ES-I3 (cell line): ENCODE results near the gene ZFPM1.

Source experiments
- H3K36me3 ChIP-seq: 2 replicates; pipeline ENCODE4 v1.6.1; 2013; ENCODE audit warnings: mild to moderate bottlenecking, low read length, control low read depth, moderate library complexity; ENCODE audit not compliant: insufficient read depth
- H3K4me1 ChIP-seq: 2 replicates; pipeline ENCODE4 v1.6.1; 2013; ENCODE audit warnings: mild to moderate bottlenecking, control low read depth, low read length; ENCODE audit not compliant: insufficient read depth
- H3K9ac ChIP-seq: 2 replicates; pipeline ENCODE4 v1.6.1; 2013; ENCODE audit warnings: low read depth, mild to moderate bottlenecking, low read length, moderate library complexity
- H3K9me3 ChIP-seq: 2 replicates; pipeline ENCODE4 v1.6.1; 2013; ENCODE audit warnings: mild to moderate bottlenecking, low read length, moderate library complexity; ENCODE audit not compliant: control insufficient read depth, insufficient read depth

The ZFPM1 gene

GRCh38 chr16:88503771-88504488 is 50.9 kb downstream of the ZFPM1 start:
- H3K9ac ChIP-seq, result no peak overlapping the region
- no peaks in the 10 kb centered on the region for H3K36me3 ChIP-seq
- H3K4me1 ChIP-seq, result no peaks in the 10 kb centered on the region
- no peaks in the 10 kb centered on the region for H3K9me3 ChIP-seq

- H3K9ac ChIP-seq, result no peak overlapping the region
- H3K4me1 ChIP-seq, result no peaks in the 10 kb centered on the region
- H3K36me3 ChIP-seq, result no peaks in the 10 kb centered on the region
- H3K9me3 ChIP-seq, result no peaks in the 10 kb centered on the region
These were observed 51.7 kb downstream of the ZFPM1 start for GRCh38 chr16:88504489-88505404.

GRCh38 chr16:88505405-88506082 is 52.5 kb downstream of the ZFPM1 start:
- Histone ChIP-seq H3K9me3 (no peaks in the 10 kb centered on the region), H3K4me1 (no peaks in the 10 kb centered on the region), H3K36me3 (no peaks in the 10 kb centered on the region), H3K9ac (no peak overlapping the region)

GRCh38 chr16:88506723-88507122 is 53.6 kb downstream of the ZFPM1 start:
- H3K36me3 ChIP-seq, result no peaks in the 10 kb centered on the region
- H3K9me3 ChIP-seq, result no peaks in the 10 kb centered on the region
- H3K9ac ChIP-seq, result no peak overlapping the region
- H3K4me1 ChIP-seq, result no peaks in the 10 kb centered on the region

GRCh38 chr16:88507231-88507743 is 54.2 kb downstream of the ZFPM1 start:
- Histone ChIP-seq H3K36me3 (no peaks in the 10 kb centered on the region), H3K4me1 (no peaks in the 10 kb centered on the region), H3K9me3 (no peaks in the 10 kb centered on the region), H3K9ac (no peak overlapping the region)

DNA sequence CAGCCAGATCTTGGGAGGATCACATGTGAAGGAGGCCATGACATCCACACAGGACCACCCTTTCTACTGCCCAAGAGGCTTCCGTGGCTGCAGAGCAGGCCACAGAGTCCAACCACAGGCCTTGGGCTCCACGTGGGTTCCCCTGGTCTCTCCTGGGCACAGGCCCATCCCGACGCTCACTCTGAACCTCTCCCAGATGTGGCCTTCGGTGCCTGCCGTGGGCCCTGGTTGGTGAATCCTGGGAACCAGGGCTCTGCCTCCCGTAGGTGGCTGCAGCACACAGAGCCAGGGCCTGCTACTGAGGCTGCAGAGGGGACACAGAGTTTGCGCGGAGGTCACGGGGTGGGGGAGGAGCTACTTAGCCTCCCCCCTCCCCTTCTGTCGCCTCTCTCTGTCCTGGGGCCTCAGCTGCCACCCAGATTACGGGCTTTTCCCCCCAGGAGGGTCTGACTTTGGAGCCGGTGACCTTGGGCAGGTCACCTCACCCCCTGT is 55.3 kb downstream of the ZFPM1 start:
- H3K9ac ChIP-seq, result no peak overlapping the region
- H3K4me1 ChIP-seq, result no peaks in the 10 kb centered on the region
- no peaks in the 10 kb centered on the region for H3K36me3 ChIP-seq
- no peaks in the 10 kb centered on the region for H3K9me3 ChIP-seq

GRCh38 chr16:88508868-88509748 is 56.0 kb downstream of the ZFPM1 start:
- Histone ChIP-seq H3K36me3 (no peaks in the 10 kb centered on the region), H3K9me3 (no peaks in the 10 kb centered on the region), H3K4me1 (no peaks in the 10 kb centered on the region), H3K9ac (no peak overlapping the region)

GRCh38 chr16:88509749-88510069 is 56.6 kb downstream of the ZFPM1 start:
- Histone ChIP-seq H3K4me1 (no peaks in the 10 kb centered on the region), H3K36me3 (no peaks in the 10 kb centered on the region), H3K9ac (no peak overlapping the region), H3K9me3 (no peaks in the 10 kb centered on the region)

- Histone ChIP-seq H3K4me1 (no peaks in the 10 kb centered on the region), H3K36me3 (no peaks in the 10 kb centered on the region), H3K9ac (no peak overlapping the region), H3K9me3 (no peaks in the 10 kb centered on the region)
These were observed 57.3 kb downstream of the ZFPM1 start for GRCh38 chr16:88510091-88510994.

DNA sequence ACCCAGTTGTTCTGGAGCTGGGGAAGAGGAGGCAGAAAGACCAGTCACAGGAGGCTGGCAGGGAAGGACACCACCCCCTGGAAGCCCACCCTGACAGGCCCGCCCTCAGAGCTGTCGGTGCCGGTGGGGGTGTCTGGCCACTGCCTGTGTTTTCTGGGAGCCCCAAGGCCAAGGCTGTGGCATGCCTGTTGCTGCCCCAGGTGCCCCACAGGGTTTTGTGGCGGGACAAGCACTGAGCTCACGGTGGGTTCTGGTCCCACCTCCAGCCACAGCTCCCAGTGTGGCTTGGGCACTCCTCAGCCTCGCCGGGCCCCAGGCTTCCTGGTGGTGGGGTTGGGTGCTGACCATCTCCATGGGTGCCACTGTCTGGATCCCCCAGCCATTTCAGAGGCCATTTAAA is 58.0 kb downstream of the ZFPM1 start:
- Histone ChIP-seq H3K9ac (no peak overlapping the region), H3K36me3 (no peaks in the 10 kb centered on the region), H3K9me3 (no peaks in the 10 kb centered on the region), H3K4me1 (no peaks in the 10 kb centered on the region)

DNA sequence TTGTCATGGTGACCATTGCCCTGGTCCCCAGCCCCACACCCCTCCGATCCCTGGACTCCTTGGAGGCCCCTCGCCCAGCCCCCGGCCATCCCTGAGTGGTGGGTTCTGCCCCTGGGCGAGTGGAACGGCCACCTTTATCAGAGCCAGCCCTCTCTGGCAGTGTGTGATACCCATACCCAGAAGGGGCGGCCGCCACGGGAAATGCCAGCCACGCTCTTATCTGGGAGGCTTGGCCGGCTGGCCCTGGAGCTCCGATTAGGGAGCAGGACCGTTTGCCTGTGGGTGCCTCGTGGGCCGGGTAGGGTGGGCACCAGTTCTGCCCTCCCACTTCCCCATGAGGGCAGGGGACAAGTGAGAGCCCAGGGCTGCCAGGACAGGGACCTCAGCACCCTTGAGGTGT is 58.8 kb downstream of the ZFPM1 start:
- Histone ChIP-seq H3K9me3 (no peaks in the 10 kb centered on the region), H3K36me3 (no peaks in the 10 kb centered on the region), H3K9ac (no peak overlapping the region), H3K4me1 (no peaks in the 10 kb centered on the region)

DNA sequence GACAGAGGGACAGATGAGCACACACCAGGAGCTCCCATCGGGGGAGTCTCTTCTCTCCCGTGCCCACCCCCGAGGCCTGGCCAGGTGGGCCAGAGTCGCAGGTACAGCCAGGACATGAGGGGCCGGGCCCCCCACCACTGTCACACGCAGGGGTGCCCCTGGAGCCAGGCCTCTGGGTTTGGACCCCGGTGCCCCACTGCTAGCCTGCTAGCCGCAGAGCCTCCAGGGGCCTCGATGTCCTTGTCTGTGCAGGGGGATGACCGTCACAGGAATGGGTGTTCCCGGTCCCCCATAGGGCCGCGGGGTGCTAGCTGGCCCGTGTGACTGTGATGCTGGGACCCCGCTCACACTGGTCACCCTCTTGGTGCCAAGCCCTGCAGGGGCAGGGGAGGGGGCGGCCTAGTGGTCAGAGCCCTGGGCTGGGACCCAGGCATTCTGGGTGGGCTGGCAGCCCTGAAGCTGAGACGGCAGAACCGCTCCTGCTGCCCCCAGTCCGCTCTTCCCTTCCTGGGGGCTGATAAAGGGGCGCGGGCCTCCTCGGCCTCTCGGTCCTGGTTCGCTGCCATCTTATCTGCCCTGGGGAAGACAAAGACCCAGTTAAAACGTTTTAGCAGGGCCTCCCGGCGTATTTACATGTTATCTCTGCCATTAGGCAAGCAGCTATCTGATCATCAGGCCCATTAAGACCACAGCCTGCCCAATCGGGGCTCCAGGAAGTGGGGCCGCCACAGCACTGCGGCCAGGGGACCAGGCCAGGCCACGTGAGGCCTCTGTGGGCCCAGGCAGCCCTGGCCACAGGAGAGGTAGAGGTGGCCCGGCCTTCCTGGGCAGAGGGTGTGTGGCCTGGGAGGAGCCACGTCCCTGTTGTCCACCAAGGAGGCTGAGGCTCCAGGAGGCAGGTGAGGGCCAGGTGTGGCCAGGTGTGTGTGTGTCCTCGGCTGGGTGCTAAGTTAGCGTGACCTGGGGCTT is 59.9 kb downstream of the ZFPM1 start:
- Histone ChIP-seq H3K4me1 (no peaks in the 10 kb centered on the region), H3K36me3 (no peaks in the 10 kb centered on the region), H3K9me3 (no peaks in the 10 kb centered on the region), H3K9ac (no peak overlapping the region)
